ENCODE results near the gene SYDE1. TPM values are rescaled to one million over a fixed set of nuclear protein-coding genes. Genes with fewer than 3 reads are reported as not detected.

Gene SYDE1
- total RNA-seq, 8 experiments from 2014 or later: 1.4 to 15.5 (median 5.6) TPM

DNA sequence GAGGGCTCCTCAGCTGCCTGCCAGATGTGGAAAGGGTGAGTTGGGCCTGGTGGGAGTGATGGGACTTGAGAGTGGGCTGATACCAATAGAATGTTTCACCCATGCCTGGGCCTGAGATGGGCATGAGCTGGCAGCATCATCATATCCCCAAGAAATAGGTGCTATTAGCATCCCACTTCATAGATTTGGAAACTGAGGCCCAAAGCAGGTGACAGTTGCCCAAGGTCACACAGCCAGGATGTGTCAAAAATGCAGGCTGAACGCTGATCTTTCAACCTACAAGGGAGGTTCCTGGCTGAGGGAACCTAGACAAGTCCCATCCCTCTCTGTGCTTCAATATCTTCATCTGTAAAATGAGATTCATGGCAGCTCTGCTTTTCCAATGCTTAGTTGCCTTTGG lies 4.6 kb downstream of the SYDE1 start:
- Histone ChIP-seq H3K4me1 (replicated peaks in 1 of 2) (peaks cover 0 to 5% of the 10 kb centered on the region in 2 donors), H3K4me3 (no peak overlapping the region), H3K27ac (no peak overlapping the region)
- WGBS, 10 experiments: 83 to 100% (median 100%) methylated on average over 1 of the region's 1 CpG; no CpG with 5 or more reads in 7 of the 10 experiments
- in situ Hi-C loops (cut with MboI; ENCODE audit: low pct_unique_long_range_greater_than_20kb in 2 of 9, low sequenced_read_pairs in 9 of 9, unreplicated experiment in 9 of 9): no loop called here
- no peak for ATAC-seq (replicated peaks in 6 of 8)

DNA sequence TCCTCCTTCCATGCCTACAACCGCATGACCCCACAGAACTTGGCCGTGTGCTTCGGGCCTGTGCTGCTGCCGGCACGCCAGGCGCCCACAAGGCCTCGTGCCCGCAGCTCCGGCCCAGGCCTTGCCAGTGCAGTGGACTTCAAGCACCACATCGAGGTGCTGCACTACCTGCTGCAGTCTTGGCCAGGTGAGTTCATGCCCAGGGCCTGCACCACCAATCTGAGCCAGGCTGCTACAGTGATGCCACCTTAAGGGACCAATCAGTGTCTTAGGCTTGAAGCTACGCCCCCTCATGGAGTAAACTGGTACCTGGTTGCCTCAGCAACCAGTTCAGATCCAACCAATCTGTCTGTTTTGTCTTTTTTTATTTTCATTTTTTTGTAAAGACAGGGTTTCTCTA lies 5.2 kb downstream of the SYDE1 start:
- ATAC-seq (replicated peaks in 6 of 8): peak in 1 of 8 experiments; percentile 7
- no peak overlapping the region for H3K27ac ChIP-seq
- no peak overlapping the region for H3K4me3 ChIP-seq
- 40 to 100% (median 100%) methylated on average over 1 to 11 of the region's 11 CpGs; no CpG with 5 or more reads in 5 of the 10 experiments for WGBS, 10 experiments
- in situ Hi-C loops (cut with MboI; ENCODE audit: low pct_unique_long_range_greater_than_20kb in 2 of 9, low sequenced_read_pairs in 9 of 9, unreplicated experiment in 9 of 9): no loop called here
- H3K4me1 ChIP-seq (replicated peaks in 1 of 2): peaks cover 0 to 5% of the 10 kb centered on the region in 2 donors

DNA sequence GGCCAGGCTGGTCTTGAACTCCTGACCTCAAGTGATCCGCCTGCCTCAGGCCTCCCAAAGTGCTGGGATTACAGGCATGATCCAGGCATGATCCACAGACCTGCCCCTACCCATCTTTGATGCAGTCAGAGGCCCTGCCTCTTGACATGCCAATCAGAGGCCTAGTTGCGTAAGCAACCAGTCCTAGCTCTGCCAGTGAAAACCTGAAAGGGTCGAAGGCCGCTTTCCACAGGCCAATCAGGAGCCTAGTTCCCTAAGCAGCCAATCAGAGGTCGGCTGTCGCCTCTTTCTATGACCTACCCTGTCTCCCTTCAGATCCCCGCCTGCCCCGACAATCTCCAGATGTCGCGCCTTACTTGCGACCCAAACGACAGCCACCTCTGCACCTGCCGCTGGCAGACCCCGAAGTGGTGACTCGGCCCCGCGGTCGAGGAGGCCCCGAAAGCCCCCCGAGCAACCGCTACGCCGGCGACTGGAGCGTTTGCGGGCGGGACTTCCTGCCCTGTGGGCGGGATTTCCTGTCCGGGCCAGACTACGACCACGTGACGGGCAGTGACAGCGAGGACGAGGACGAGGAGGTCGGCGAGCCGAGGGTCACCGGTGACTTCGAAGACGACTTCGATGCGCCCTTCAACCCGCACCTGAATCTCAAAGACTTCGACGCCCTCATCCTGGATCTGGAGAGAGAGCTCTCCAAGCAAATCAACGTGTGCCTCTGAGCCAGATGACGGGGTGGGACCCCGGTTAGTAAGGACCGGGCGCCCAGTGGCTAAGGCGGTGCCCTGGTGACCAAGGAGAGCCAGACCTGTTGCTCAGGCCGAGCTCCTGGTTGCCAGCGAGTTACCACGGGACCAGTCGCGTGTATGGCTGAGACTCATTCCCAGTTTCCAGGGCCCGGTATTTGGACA lies 6.3 kb downstream of the SYDE1 start:
- in situ Hi-C loops (cut with MboI; ENCODE audit: low pct_unique_long_range_greater_than_20kb in 2 of 9, low sequenced_read_pairs in 9 of 9, unreplicated experiment in 9 of 9): no loop called here
- Histone ChIP-seq H3K4me3 (no peak overlapping the region), H3K27ac (no peak overlapping the region), H3K4me1 (replicated peaks in 1 of 2) (no peaks in the 10 kb centered on the region)
- no peak for ATAC-seq (replicated peaks in 6 of 8)
- WGBS, 10 experiments: 95 to 100% (median 100%) methylated on average over 1 to 21 of the region's 58 CpGs; no CpG with 5 or more reads in 4 of the 10 experiments

DNA sequence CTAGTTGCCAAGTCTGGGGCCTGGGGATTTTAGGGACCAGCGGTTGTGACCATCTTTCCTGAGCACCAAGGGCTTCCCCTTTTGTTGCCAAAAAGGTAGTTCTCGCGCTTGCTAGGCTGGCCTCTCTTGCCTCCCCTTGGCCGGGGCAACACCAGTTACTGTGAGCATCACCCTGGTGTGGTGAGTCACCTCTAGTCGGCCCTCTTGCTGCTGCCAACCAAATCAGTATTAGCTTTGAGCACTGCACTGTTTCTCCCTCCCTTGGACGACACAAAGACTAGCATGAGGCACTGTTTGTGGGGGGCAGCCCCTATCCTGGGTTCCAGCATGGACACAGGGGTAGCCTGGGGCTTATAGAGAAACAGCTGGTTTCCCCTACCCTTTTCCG lies 6.9 kb downstream of the SYDE1 start:
- Histone ChIP-seq H3K4me1 (replicated peaks in 1 of 2) (no peaks in the 10 kb centered on the region), H3K27ac (no peak overlapping the region), H3K4me3 (no peak overlapping the region)
- in situ Hi-C loops (cut with MboI; ENCODE audit: low pct_unique_long_range_greater_than_20kb in 2 of 9, low sequenced_read_pairs in 9 of 9, unreplicated experiment in 9 of 9): no loop called here
- ATAC-seq (replicated peaks in 6 of 8): peak in 5 of 8 experiments; percentile 7 to 35 (median 14)
- 100% methylated on average over 1 to 2 of the region's 7 CpGs; no CpG with 5 or more reads in 8 of the 10 experiments for WGBS, 10 experiments

DNA sequence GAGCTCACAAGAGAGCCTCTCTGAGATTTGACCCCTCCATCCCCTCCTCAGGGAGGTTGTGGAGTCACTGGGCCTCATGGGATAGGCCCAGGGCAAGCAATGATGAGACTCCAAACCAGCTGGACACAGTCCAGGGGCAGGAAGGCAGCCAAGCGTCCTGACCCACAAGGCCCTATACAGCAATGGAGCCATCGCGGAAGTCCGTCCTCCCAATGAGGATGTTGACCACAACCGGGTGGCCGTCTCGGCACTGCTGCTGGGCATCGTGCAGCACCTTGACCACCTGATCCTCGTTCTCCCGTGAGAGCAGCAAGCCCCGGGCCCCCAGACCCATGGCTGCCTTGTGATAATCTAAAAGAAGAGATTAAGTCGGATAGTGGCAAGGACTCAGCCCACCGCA lies 7.9 kb downstream of the SYDE1 start:
- no peaks in the 10 kb centered on the region for H3K4me1 ChIP-seq (replicated peaks in 1 of 2)
- peak in 2 of 8 experiments; percentile 12 to 15 for ATAC-seq (replicated peaks in 6 of 8)
- no peak overlapping the region for H3K27ac ChIP-seq
- no peak overlapping the region for H3K4me3 ChIP-seq
- WGBS, 10 experiments: 80 to 100% (median 90%) methylated on average over 1 to 8 of the region's 13 CpGs; no CpG with 5 or more reads in 5 of the 10 experiments
- in situ Hi-C loops (cut with MboI; ENCODE audit: low pct_unique_long_range_greater_than_20kb in 2 of 9, low sequenced_read_pairs in 9 of 9, unreplicated experiment in 9 of 9): no loop called here

DNA sequence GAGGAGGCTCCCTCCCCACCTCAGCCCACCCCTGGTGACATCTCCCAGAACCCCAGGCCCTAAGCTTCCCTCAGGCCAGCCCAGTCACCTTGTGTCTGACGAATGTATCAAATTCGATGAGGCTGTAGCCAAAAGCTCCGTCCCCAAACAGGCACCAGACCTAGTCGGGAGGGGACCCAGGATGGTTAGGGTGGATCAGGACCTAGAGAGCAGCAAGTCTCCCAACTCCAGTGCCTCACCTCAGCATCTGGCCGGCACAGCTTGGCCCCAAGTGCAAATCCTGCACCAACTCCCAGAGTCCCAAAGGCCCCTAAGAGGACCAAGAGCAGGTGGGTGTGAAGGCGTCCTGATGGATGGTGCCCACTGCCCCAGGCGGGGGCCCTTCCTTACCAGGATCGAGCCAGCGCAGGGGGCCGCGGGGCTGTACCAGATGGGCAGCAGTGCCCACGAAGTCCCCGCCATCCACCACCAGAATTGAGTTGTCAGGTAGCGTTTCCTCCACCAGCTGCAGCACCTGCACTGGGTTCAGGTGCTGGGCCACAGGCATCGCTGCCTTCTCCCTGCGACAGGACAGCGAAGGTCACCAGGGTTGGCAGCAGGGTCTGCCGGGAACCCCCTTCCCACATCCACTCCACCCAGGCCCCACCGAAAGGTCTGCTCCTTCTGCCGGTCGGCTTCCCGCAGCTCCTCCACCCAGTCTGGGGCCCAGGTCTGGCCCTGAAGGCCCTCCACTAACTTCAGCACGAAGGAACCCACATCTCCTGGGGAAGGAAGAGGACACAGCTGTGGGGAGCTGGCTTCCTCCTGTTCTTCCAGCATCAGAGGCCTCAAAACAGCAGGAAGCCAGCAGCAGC lies 8.8 kb downstream of the SYDE1 start:
- ATAC-seq (replicated peaks in 6 of 8): peak in 1 of 8 experiments; percentile 6

DNA sequence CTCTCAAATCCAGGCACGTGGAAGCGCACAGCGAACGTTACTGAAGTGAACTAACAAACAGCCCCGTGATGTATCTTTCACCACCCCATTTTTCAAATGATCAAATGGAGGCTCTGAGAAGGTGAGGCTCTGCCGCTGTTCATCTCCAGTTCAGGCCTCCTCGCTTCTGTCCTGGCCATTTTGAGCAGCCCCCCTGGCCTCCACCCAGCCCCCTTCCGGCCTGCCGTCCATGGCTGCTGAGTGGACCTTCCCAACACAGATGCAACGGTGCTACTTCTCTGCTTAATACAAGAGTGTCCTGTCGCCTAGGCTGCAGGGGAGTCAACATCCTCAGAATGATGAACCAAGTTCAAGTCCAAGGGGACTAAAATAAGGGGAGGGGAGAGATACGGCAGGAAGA lies 9.7 kb downstream of the SYDE1 start:
- H3K27ac ChIP-seq: no peak overlapping the region
- no peak for ATAC-seq (replicated peaks in 6 of 8)
- no peak overlapping the region for H3K4me3 ChIP-seq
- 80 to 100% (median 90%) methylated on average over 1 to 7 of the region's 12 CpGs; no CpG with 5 or more reads in 6 of the 10 experiments for WGBS, 10 experiments
- no peaks in the 10 kb centered on the region for H3K4me1 ChIP-seq (replicated peaks in 1 of 2)
- in situ Hi-C loops (cut with MboI; ENCODE audit: low pct_unique_long_range_greater_than_20kb in 2 of 9, low sequenced_read_pairs in 9 of 9, unreplicated experiment in 9 of 9): no loop called here

More for the DNA sequence above, 8.8 kb downstream of the SYDE1 start:
- Histone ChIP-seq H3K4me3 (no peak overlapping the region), H3K4me1 (replicated peaks in 1 of 2) (no peaks in the 10 kb centered on the region), H3K27ac (no peak overlapping the region)
- in situ Hi-C loops (cut with MboI; ENCODE audit: low pct_unique_long_range_greater_than_20kb in 2 of 9, low sequenced_read_pairs in 9 of 9, unreplicated experiment in 9 of 9): no loop called here
- 40 to 100% (median 73%) methylated on average over 1 to 7 of the region's 23 CpGs; no CpG with 5 or more reads in 5 of the 10 experiments for WGBS, 10 experiments

DNA sequence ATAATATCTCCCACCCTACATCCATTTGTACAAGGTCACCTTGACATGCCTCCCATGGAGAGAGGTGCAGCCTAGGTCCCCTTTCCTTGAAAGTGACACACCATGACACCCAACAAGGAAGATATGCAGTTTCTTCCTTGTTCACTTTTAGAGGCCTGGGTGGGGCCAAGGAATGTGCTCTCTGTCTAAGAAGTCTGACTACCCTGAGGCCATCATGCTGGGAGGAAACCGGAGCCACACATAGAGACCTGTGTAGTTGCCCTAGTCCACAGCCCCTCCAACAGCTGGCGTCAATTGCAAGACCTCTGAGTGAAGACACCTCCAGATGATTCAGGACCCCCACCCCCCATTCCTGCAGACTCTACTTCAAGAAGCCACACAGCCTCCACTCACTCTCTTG lies 11.0 kb downstream of the SYDE1 start:
- no peak overlapping the region for H3K27ac ChIP-seq
- WGBS, 10 experiments: 60 to 100% (median 100%) methylated on average over 1 of the region's 2 CpGs; no CpG with 5 or more reads in 5 of the 10 experiments
- ATAC-seq (replicated peaks in 6 of 8): peak in 3 of 8 experiments; percentile 54 to 72 (median 71)
- H3K4me1 ChIP-seq (replicated peaks in 1 of 2): no peaks in the 10 kb centered on the region
- in situ Hi-C loops (cut with MboI; ENCODE audit: low pct_unique_long_range_greater_than_20kb in 2 of 9, low sequenced_read_pairs in 9 of 9, unreplicated experiment in 9 of 9): no loop called here
- H3K4me3 ChIP-seq: no peak overlapping the region

DNA sequence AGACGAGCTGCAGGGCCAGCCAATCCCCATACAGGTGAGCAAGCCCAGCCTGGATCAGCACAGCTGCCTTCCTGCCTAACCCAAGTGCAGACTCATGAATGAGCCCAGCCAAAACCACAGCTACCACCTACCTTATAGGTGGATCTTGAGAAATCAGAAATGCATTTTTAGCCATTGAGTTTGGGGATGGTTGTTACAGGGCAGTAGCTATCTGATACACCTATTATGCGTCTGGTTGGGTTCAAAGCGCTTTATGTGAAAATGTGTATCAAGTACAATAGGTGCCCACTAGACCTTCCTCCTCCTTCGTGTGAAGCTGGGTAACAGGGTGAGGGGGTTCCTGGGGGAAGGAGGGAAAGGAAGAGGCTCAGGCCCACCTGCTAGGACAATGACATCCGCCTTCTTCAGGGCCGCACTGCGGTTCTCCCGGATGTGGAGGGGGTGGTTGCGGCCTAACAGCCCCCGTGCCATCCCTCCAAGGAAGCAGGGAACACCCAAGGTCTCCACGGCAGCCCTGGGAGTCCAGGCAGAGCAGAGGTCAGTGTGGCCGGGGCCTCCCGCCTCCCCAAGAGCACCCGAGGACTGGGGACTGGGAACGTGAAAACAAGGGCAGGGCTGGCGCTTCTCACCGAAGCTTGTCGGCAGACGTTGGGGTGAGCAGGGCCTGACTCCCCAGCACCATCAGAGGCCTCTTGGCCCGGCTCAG lies 11.7 kb downstream of the SYDE1 start:
- no peak overlapping the region for H3K4me3 ChIP-seq
- peaks cover under 1% of the 10 kb centered on the region in 2 donors for H3K4me1 ChIP-seq (replicated peaks in 1 of 2)
- 33 to 100% (median 93%) methylated on average over 1 to 5 of the region's 20 CpGs; no CpG with 5 or more reads in 4 of the 10 experiments for WGBS, 10 experiments
- no peak for ATAC-seq (replicated peaks in 6 of 8)
- H3K27ac ChIP-seq: no peak overlapping the region
- in situ Hi-C loops (cut with MboI; ENCODE audit: low pct_unique_long_range_greater_than_20kb in 2 of 9, low sequenced_read_pairs in 9 of 9, unreplicated experiment in 9 of 9): no loop called here

DNA sequence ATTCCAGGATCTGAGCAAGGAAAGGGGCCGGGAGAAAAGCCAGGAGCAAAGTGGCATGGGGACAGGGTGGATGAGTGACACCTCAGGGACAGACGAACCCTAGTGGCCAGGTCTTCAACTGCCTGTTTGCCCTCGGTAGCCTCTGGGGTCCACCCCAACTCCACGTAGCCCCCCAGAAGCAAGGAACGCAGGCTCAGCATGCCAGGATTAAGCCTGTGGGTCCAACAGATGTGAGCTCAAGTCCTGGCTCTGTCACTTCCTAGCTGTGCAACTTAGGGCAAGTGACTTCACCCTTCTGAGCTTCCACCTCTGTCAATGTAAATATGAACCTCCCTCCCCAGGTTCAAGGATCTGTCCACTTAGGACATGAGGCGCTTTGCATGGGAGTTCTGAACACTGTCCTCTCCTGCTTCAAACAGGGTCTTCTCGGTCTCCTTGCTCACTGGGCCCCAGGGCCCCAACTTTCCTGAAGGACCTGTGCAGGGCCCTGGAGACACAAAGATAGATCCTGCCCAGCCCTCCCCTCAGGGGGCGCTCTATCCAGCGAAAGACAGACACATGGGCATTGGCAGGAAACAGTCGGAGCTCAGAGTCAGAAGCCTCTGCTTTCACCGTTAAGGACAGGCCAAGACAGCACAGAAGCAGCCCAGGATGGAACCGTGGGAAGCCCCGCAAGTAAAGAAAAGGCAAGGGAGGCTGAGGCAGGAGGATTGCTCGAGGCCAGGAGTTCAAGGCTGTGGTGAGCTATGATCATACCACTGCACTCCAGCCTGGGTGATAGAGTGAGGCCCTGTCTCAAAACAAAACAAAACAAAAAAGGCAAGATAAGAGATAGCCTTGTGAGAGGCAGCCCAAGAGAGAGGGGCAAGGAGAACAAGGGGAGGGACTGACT lies 13.2 kb downstream of the SYDE1 start:
- no peak for ATAC-seq (replicated peaks in 6 of 8)
- H3K4me1 ChIP-seq (replicated peaks in 1 of 2): peaks cover 4 to 5% of the 10 kb centered on the region in 2 donors
- H3K27ac ChIP-seq: no peak overlapping the region
- WGBS, 10 experiments: 73 to 100% (median 94%) methylated on average over 2 to 8 of the region's 14 CpGs; no CpG with 5 or more reads in 1 of the 10 experiments
- H3K4me3 ChIP-seq: no peak overlapping the region
- in situ Hi-C loops (cut with MboI; ENCODE audit: low pct_unique_long_range_greater_than_20kb in 2 of 9, low sequenced_read_pairs in 9 of 9, unreplicated experiment in 9 of 9): no loop called here

DNA sequence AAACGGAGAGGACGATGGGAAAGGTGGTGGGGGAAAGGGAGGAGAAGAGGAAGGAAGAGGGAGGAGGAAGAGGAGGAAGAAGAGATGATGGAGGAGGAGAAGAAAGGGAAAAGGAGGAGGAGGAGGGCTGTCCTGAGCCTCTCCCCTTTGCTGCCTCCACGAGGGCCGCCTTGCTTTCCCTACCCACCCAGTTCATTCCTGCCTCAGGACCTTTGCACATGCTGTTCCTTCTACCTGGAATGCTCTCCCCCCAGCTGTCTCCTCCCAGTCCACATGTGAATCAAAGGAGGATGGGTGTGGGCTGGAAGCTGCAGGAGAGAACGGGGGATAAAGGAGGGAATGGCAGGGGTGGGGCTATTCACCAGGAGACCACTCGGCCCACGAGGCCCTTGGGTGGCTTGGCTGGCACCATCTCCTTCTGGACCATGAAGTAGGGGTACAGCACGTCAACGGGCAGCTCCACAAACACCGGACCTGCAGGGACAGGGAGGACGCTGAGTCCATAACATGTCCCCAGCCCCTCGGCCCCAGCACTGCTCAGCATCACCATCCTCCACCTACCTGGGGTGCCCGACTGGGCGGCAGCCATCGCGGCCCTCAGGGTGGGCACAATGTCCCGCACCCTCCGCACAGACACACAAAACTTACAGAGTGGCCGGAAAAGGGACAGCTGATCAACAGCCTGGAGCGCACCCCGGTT lies 15.3 kb downstream of the SYDE1 start:
- Histone ChIP-seq H3K27ac (no peak overlapping the region), H3K4me1 (replicated peaks in 1 of 2) (peaks cover 4 to 5% of the 10 kb centered on the region in 2 donors), H3K4me3 (no peak overlapping the region)
- in situ Hi-C loops (cut with MboI; ENCODE audit: low pct_unique_long_range_greater_than_20kb in 2 of 9, low sequenced_read_pairs in 9 of 9, unreplicated experiment in 9 of 9): no loop called here
- ATAC-seq (replicated peaks in 6 of 8): no peak
- 83 to 100% (median 96%) methylated on average over 1 to 5 of the region's 21 CpGs; no CpG with 5 or more reads in 2 of the 10 experiments for WGBS, 10 experiments

Measured in motor neuron (in vitro differentiated cells).